ENCODE measurements around the gene XIRP1. TPM values are rescaled to one million over a fixed set of nuclear protein-coding genes. Genes with fewer than 3 reads are reported as not detected.
A peak's percentile ranks its signal among the peaks of the same experiment; 100 is the strongest.

The XIRP1 gene
- total and polyA plus RNA-seq, 2 donors from 2014 or later = 0.09 TPM; not detected in 1

DNA sequence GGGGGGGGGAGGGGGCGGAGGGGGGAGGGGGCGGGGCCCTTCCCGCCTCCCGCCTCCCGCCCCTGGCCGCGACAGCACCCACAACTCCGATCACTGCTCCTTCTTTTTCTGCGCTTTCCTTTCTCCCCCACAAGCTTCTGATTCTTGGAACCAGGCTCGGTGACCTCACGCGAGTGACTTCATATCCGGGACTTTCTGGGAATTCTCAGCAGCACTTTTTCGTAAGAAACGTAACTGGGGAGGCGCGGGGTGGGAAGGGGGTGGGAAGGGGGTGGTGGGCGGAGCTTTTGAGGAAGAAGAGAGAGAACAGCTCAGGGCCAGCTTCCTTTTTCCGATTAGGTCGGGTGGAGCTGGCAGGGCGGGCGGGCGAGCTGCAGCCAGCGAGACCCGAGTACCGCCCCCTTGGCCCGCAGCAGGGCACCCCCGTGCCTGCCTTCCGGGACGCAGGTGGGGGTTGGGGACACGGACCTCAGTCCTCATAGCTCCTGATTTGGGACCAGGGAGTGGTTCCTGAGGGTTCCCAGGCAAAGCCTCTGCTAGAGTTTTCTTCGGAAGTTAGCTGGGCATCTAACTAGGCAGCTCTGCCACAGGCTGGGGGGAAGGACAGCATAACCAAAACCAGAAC, 14.6 kb downstream of the XIRP1 start:
- H3K4me1 ChIP-seq (ENCODE audit: control insufficient read depth in 2 of 3, insufficient read depth in 2 of 3, low read depth in 1 of 3, low read length in 3 of 3) = peaks cover 12 to 24% (median 22%) of the 10 kb centered on the region in 3 donors

DNA sequence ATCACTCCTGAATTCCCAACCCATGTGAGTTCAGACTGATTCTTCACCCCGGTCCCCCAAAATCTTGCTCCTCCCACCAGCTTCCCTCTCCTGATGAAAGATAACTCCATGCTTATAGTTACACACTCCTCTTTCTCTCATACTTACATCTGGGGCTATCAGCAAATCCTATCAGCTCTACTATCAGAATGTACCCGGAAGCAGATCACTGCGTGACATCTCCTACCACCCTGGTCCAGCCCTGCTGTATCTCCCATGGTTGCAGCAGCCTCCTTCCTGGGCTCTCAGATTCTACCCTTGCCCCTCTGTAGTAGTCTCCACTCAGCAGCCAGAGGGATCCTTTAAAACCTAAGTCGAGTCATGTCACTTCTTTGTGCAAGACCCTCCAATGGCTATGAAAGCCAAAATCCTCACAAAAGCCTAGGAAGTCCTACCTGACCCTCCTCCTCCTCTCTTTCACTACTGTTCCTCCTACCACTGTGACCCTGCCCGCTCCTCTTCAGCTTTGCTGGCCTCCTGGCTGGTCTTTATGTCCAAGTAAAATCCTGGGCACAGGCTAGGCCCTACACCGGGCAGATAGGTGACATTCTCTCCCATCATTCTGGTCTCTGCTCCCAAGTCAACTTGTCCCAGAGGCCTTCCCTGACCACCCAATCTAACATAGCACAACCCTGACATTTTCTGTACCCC, 16.2 kb downstream of the XIRP1 start:
- Histone ChIP-seq H3K9me3 (ENCODE audit: control insufficient read depth in 2 of 3, insufficient read depth in 1 of 3, low read length in 3 of 3) (no peaks in the 10 kb centered on the region), H3K4me1 (ENCODE audit: control insufficient read depth in 2 of 3, insufficient read depth in 2 of 3, low read depth in 1 of 3, low read length in 3 of 3) (peaks cover 12 to 24% (median 22%) of the 10 kb centered on the region in 3 donors), H3K27ac (ENCODE audit: low read depth in 2 of 2, low read length in 2 of 2) (peak overlapping the region; percentile 82 to 90), H3K4me3 (ENCODE audit: low read length in 3 of 3) (no peak overlapping the region), H3K36me3 (ENCODE audit: control insufficient read depth in 2 of 3, insufficient read depth in 3 of 3, low read length in 3 of 3) (no peaks in the 10 kb centered on the region), H3K9ac (ENCODE audit: low read length in 3 of 3) (no peak overlapping the region), H3K27me3 (ENCODE audit: control insufficient read depth, insufficient read depth, low read length) (no peaks in the 10 kb centered on the region)
- FAIRE-seq = no peak
- TF ChIP-seq, protein P1, sequence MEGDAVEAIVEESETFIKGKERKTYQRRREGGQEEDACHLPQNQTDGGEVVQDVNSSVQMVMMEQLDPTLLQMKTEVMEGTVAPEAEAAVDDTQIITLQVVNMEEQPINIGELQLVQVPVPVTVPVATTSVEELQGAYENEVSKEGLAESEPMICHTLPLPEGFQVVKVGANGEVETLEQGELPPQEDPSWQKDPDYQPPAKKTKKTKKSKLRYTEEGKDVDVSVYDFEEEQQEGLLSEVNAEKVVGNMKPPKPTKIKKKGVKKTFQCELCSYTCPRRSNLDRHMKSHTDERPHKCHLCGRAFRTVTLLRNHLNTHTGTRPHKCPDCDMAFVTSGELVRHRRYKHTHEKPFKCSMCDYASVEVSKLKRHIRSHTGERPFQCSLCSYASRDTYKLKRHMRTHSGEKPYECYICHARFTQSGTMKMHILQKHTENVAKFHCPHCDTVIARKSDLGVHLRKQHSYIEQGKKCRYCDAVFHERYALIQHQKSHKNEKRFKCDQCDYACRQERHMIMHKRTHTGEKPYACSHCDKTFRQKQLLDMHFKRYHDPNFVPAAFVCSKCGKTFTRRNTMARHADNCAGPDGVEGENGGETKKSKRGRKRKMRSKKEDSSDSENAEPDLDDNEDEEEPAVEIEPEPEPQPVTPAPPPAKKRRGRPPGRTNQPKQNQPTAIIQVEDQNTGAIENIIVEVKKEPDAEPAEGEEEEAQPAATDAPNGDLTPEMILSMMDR (IDR thresholded peaks at IDR 0.05; ENCODE audit: borderline replicate concordance, extremely low read depth, insufficient read depth) = no peak
- intact Hi-C loops (cut with DNase I) = no loop called here
- no peak for DNase-seq

More for the DNA sequence above, 14.6 kb downstream of the XIRP1 start:
- Histone ChIP-seq H3K9me3 (ENCODE audit: control insufficient read depth in 2 of 3, insufficient read depth in 1 of 3, low read length in 3 of 3) (no peaks in the 10 kb centered on the region), H3K4me3 (ENCODE audit: low read length in 3 of 3) (peak overlapping the region; percentile 65 to 68 (median 65)), H3K27me3 (ENCODE audit: control insufficient read depth, insufficient read depth, low read length) (no peaks in the 10 kb centered on the region), H3K36me3 (ENCODE audit: control insufficient read depth in 2 of 3, insufficient read depth in 3 of 3, low read length in 3 of 3) (no peaks in the 10 kb centered on the region), H3K27ac (ENCODE audit: low read depth in 2 of 2, low read length in 2 of 2) (peak overlapping the region; percentile 91 to 97), H3K9ac (ENCODE audit: low read length in 3 of 3) (peak overlapping the region; percentile 67 to 87 (median 76))
- intact Hi-C loops (cut with DNase I) = no loop called here
- TF ChIP-seq, protein P1 (IDR thresholded peaks at IDR 0.05; ENCODE audit: borderline replicate concordance, extremely low read depth, insufficient read depth) = no peak
- FAIRE-seq (no peak), DNase-seq (peak; percentile 90 to 97 (median 94))

DNA sequence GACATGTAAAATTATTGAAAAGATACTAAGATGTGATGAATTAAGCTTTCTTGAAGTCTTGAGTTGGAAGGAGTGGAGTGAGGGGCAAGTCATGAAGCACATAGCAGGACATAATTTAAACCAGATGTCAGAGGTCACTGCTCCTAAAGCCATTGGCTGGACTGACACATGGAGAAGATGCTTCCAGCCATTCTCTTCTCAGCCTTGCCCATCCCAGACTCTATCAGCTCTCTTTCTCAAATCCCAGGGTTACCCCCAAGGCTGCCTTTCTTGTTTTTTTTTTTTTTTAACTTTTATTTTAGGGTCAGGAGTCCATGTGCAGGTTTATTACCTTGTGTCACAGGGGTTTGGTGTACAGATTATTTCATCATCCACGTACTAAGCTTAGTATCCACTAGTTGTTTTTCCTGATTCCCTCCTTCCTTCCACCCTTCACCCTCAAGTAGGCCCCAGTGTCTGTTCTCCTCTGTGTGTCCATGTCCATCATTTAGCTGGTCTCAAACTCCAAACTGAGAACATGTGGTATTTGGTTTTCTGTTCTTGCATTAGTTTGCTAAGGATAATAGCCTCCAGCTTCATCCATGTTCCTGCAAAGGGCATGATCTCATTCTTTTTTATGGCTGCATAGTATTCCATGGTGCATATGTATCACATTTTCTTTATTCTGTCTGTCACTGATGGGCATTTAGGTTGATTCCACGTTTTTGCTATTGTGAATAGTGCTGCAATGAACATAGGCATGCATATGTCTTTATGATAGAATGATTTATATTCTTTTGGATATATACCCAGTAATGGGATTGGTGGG, 18.9 kb downstream of the XIRP1 start:
- Histone ChIP-seq H3K9me3 (ENCODE audit: control insufficient read depth in 2 of 3, insufficient read depth in 1 of 3, low read length in 3 of 3) (no peaks in the 10 kb centered on the region), H3K4me3 (ENCODE audit: low read length in 3 of 3) (no peak overlapping the region), H3K36me3 (ENCODE audit: control insufficient read depth in 2 of 3, insufficient read depth in 3 of 3, low read length in 3 of 3) (no peaks in the 10 kb centered on the region), H3K27me3 (ENCODE audit: control insufficient read depth, insufficient read depth, low read length) (no peaks in the 10 kb centered on the region), H3K4me1 (ENCODE audit: control insufficient read depth in 2 of 3, insufficient read depth in 2 of 3, low read depth in 1 of 3, low read length in 3 of 3) (peaks cover 7 to 11% (median 7%) of the 10 kb centered on the region in 3 donors), H3K27ac (ENCODE audit: low read depth in 2 of 2, low read length in 2 of 2) (no peak overlapping the region), H3K9ac (ENCODE audit: low read length in 3 of 3) (no peak overlapping the region)
- intact Hi-C loops (cut with DNase I) = no loop called here
- no peak for DNase-seq
- TF ChIP-seq, protein P1 (IDR thresholded peaks at IDR 0.05; ENCODE audit: borderline replicate concordance, extremely low read depth, insufficient read depth) = no peak
- no peak for FAIRE-seq

All from kidney (tissue), 14 donors.